ENCODE results near the gene HADHA.
A peak's percentile ranks its signal among the peaks of the same experiment; 100 is the strongest.

The HADHA gene

DNA sequence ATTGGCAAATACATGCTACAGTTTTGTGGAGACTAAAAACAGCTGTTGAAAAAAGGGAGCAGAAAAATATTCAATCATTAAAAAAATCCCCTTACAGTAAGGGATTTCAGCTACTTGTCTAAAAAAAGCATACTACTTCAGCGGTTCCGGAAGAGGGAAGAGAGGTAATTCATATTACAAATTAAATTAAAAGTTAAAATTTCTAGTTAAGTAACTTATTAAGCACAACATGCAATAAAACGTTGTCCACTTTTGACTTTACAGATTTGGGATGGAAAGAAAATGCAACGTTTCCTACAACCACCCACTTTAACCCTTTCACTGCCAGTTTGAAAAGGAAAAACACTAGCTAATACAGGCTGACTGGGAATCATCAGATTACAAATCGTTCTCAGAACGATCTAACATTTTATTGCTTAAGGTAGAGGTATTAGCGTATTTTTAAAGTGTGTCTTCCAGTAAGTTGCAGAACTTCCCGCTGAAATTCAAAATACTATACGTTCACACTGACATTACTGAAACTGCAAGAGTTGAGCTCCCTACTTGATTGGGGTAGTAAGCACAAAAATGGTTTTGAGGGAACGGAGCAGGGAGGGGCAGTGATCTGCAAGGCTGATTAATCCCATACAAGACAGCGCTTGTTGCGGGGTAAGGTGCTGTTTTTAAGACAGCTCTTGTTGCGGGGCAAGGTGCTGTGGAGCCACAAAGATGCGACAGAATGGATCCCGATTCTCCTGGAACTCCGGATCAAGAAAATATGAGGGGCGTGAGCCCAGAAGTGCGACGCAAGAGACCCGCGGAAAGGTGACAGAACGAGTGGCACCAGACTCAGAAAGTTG, 743 bp downstream of the HADHA start:
- no peak for DNase-seq

DNA sequence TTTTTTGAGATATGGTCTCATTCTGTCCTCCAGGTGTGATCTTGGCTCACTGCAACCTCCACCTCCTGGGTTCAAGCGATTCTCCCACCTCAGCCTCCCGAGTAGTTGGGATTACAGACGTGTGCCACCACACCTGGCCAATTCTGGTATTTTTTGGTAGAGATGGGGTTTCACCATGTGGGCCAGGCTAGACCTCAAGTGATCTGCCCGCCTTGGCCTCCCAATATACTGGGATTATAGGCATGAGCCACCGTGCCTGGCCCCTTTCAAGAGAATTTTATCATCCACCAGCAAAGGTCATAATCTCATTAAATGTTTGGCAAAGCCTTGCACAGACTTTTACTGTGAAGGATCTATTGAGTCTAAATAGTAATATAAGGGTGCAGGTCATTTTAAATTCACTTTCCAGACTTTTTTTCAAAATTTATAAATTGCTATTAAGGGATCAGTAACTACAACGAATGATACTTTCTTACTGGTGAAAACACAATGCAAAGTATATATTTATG, 2.5 kb downstream of the HADHA start:
- no peak for DNase-seq

DNA sequence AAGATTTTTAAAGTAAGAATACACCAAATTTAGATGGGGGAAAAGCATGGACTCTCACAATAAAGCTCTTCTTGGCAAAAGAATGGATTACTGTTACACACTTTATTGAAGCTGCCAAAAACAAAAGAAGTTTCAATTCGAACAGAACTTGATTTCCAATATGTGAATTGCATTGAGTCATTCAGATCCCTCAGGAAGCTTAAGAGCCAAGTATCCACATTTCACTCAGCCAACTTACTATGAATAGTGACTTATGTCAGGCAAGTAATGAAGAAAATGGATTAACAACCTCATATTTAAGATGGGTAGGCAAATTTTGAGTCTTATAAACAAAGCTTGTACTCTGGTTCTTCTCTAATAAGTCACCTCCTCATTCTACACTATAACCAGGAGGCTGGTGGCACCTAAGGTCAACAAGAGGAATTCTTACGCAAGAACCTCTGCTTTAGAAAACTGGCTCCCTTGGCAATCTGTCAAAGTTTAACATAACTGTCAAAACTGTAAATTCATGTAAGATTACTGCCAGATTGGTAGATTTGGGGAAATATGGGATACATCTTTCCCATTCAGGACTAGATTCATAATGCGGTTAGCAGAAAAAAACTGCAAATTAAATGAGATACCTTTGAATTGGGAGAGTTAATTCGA, 6.0 kb downstream of the HADHA start:
- no peak for DNase-seq

DNA sequence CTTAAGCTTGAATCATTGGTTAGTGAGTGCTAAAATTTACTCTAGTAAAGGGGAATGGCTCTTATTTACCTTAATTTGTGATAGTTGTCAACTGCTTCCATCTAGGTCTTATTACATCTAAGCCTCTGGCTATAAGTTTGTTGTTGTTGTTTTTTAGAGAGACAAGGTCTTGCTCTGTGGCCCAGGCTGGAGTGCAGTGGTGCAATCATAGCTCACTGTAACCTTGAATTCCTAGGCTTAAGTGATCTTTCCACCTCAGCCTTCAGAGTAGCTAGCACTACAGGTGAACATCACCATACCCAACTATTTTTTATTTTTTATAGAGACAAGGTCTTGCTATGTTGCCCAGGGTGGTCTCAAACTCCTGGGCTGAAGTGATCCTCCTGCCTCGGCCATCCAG, 6.6 kb downstream of the HADHA start:
- DNase-seq = no peak

DNA sequence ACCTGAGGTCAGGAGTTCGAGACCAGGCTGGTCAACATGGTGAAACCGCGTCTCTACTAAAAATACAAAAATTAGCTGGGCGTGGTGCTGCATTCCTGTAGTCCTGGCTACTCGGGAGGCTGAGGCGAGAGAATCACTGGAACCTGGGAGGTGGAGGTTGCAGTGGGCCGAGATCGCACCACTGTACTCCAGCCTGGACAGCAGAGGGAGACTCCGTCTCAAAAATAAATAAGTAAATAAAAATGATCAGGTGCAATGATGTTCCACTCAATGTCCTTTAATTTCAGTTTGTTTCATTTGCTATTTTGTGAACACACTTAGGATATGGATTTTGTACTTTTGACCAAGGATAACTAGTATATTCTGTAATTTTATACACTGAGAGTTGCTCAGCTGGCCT, 9.3 kb downstream of the HADHA start:
- no peak for DNase-seq

DNA sequence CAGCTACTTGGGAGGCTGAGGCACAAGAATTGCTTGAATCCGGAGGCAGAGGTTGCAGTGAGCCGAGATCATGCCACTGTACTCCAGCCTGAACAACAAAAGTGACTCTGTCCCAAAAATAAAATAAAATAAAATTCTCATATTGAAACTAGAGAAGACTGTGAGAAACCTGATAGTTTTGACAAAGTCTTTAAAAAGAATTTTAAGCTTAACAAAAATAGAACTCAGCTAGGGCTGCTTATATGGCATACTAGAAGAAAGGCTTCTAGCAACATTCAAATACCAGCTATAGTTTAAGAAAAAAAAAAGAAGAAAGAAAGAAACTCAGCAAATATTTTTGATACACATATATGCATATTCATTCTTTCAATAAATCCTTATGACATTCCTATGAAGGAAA, 13.6 kb downstream of the HADHA start:
- DNase-seq = no peak

DNA sequence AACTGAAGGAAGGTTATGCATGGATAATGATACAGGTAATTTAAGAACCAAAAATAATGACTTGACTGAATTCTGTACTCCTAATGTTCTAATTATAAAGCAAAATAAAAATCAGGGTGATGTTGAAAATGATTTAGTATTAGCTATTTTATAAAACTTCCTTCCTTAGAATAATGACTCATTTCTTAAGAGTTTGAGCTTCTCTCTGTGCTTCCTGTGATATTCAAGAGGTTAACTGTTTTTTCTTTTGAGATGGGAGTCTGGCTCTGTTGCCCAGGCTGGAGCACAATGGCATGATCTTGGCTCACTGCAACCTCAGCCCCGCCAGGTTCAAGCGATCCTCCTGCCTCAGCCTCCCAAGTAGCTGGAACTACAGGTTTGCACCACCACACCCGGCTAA, 14.8 kb downstream of the HADHA start:
- no peak for DNase-seq

DNA sequence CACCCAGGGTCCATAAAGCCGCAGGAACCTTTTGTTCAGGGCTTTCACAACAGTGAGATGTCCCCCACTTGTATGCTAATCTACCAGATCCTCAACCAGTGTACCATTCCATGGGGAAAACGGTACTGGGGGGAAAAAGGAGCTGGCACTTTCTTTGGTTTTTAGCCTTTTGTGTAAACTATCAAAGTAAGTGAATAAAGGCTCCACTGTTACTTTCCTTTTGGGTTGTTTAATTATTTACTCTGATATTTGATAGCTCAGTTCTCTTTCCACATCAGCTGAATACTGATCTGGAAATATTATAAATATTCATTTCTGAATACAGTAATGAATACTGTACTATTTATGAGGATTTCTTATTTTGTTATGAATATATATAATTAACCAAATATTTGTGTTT, 20.3 kb downstream of the HADHA start:
- DNase-seq = no peak

DNA sequence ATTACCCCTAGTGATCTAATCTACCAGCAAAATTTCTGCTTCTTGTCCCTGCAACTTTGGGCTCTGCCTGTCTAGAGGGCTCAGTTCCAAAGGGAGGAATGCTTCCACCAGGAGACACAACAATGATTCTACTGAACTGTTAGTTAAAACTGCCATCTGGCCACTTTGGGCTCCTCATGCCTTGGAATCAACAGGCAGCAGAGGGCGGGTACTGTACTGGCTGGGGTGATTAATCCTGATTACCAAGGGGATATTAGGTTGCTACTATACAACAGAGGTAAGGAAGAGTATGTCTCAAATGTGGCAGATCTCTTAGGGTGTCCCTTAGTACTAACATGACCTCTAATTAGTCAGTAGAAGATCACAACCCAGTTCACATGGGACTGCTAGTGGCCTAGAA, 21.4 kb downstream of the HADHA start:
- peak; percentile 38 for DNase-seq

DNA sequence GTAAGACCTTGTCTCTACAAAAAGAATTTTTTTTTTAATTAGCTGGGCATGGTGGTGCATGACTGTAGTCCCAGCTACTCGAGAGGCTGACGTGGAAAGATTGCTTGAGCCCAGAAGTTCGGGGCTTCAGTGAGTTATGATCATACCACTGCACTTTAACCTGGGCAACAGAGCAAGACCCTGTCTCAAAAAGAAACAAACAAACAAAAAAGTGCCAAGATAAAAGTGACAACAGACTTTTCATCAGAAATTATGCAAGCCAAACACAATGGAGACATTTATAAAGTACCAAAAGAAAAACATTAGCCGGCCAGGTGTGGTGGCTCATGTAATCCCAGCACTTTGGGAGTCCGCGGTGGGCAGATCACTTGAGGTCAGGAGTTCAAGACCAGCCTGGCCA, 26.7 kb downstream of the HADHA start:
- no peak for DNase-seq

DNA sequence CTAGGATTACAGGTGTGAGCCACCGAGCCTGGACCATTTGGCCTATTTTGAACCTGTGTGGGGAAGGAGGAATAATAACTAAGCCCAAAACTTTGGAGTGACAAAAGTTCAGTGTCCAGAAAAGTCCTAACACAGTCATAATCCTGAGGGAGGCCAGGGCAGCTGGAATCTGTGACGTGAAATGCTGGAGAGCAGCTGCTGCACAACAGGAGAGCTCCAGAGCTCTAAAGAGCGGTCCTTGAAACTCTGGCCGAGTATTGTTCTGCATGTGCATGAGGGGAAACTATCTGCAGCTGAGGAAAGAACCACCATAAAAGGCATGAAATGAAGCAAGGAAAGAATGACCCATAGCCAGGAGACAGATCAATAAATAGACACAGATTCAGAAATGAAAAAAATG, 27.8 kb downstream of the HADHA start:
- DNase-seq = no peak

DNA sequence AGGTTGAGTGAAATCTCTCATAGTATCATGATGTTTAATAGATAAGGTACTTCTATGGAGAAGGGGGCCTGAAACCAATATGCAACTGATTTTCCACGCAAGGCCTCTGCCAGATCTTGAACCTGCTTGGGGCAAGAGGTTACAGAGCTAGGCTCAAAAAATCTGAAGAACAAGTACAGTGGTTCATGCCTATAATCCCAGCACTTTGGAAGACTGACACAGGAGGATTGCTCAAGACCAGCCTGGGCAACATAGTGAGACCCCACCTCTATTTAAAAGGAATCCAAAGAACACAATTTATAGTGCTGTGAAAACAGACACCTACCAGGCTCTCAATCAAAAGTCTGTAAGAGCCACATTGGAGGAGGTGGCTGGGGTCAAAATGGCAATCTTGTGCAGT, 28.6 kb downstream of the HADHA start:
- DNase-seq = no peak

DNA sequence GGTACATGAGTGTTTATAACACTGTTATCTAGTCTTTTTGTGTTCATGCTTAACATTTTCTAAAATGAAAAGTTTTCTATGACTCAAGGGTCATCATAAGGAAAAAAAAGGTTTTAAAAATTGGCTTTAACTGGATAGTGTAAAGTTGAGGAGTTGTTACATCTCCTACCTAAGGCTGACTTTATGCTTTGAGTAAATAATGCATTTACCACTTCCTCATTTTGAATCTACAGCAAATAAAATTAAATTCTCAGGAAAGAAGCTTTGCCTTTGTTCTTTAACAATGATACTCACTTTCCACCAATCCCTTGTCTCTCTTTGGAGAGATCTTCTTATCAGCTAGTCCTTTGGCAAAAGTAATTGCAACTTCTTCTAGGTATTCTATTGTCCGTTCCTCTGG, 29.7 kb downstream of the HADHA start:
- DNase-seq = no peak

DNA sequence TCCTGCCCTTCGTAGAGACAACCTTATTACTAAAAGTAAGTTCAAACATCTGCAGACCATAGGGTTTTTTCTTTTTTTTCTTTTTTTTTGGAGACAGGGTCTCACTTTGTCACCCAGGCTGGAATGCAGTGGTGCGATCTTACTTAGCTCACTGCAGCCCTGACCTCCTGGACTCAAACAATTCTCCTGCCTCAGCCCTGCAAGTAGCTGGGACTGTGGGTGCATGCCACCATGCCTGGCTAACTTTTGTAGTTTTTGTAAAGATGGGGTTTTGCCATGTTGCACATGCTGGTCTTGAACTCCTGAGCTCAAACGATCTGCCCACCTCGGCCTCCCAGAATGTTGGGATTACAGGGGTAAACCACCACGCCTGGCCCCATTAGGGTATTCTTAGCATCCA, 32.4 kb downstream of the HADHA start:
- DNase-seq = no peak

DNA sequence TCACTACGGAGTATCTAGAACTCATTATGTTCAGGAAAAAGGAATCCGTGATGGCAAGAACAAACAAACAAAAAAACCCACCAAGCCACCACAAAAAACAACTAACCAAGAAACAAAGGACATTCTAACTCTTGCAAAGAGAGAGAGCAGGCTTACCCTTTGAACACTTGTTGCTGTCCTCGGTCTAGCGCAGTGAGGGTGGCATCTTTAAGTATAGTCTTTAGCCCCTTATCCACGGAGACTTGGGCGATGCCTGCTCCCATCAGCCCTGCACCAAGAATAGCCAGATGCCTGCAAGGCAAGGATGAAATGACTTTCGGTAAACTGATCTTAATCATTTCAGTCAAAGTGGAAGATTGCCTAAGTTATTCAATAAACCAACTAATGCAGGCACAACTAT, 40.5 kb downstream of the HADHA start:
- DNase-seq = no peak

DNA sequence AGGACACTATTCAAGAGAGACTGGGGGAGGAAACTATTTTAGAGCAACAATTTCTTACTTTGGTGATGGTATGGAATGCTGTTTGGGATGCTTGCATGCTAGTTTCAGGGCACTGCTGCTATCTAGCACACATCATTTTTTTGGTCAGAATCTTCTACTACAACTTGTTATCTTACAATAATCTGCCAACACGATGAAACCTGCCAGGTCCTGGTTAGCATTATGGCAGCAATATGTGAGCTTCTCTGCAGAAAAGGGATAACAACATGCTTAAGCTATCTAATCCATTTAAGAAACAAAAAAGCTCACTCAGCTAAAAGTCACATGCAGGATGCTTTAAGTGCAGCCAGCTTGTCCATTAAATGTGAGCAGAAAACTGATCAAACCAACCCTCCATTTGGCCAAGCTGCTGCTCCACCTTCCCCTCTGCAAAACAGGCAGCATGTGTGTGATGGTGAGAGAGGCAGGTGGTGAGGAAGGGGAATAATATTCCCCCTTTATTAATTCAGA, 41.4 kb downstream of the HADHA start:
- peak; percentile 32 for DNase-seq

DNA sequence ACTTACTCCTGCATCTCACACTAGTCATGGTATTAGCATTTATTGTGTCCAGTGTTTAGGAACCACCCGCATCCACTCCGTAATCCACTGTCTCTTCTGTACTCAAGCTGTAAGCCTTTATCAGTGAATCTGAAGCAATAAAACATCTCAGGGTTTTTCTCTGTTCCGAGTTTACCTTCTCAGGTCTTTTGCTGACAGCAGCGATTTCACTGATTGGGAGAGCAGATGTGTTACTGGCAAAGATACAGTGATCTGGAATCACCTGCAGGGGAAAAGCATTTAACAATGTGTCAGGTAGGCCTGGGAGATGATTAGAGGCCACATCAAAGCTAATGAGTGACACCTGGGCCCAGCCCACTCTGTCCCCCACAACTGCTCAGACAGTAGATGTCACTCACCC, 46.9 kb downstream of the HADHA start:
- no peak for DNase-seq

DNA sequence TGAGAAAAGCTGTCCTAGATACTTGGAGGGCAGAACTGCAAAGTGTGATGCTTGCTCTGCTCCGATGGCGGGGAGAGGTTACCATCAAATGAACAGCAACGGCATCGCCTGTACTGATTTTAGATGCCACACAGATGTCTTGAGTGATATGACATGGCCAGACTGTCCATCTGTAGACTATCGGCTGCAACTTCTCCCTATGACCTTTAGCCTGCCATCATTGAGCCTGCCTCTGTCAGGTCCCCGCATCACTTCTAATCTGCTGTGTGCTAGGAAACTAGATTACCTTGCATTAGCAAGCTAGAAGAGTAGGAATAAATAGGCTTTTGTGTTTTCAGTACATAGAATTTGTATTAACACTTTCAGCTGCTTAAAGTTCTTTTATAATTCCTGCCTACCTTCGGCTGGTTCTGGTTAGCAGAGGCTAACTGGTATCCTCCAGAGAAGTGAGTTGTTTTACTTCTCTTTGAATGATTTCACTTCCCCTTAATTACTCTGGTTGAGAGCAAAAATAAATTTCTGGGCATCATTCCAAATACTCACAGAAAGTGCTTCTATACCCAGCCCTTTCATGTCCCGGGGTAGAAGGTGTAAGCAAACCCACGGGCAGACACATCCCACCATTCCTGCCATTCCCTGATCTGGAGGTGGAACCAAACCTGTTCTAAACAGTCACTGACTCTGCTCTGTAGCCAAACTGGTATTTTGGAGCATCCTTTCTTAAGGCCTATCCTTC, 47.6 kb downstream of the HADHA start:
- DNase-seq = no peak

DNA sequence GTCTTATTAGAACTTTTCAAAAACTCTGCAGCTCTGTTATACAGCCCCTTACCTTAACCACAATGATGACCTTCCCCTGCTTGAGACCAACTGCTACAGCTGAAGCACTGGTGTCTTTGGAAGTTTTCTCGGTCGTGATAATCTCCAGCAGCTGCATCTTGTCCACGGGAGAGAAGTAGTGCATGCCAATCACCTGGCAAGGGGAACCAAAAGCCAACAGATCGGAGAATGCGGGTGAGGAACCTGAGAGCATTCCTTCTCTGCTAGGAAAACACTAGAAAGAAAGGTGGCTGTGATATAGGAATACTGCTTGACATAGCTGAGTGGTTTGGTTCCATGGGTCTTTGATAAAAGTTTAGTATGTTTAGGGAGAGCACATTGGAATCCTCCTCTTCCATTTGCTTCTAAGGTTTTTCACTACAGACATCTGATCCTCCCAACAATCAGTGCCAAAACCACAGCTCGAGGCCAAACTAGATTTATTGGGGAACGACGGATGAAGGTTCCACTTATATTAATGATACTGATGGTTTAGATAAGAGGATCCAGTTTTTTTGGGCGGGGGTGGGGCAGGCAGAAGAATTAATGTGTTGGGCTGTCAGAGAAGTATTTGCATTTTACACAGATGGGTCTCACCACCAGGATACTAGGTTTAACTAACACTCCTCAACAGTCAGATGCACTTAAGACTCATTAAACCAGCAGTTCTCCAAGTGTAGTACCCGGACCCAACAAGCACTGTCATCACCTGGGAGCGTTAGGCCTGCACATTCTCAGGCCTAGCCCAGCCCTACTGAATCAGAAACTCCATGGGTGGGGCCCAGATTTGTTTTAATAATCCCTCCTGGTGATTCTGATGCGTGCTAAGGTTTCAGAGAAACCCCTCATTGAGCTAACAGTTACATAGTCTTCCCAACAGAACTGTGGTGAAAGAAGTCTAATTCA, 49.1 kb downstream of the HADHA start:
- no peak for DNase-seq

DNA sequence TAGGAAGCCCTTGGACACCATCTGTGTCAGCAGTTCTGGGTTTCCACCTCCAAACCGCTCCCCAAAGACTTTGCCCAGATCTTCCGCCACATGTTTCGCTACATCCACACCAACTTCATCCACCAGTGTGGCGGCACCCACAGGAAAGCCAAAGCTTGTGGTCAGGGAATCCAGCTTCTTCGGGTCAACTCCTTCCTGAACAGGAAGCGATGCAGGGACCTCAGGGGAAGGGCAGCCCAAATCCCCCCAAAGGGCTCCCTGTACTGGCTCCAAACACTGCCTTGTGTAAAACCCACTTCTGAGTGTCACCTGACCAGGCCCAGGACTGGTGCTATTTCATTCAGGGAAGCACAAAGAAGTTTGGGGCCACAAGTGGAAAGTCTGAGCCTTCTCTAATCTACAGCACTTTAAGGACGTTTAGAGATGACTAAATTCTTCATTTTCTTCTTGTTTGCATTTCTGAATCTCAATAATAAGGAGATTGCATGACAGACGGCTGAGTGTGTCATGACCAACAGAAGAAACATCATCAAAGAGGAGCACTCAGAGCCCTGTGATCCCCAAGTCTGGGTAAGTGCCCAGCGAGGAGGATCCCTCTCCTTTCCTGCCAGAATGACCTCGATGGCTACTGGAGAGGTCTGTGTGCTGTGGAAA, 50.7 kb downstream of the HADHA start:
- no peak for DNase-seq

DNA sequence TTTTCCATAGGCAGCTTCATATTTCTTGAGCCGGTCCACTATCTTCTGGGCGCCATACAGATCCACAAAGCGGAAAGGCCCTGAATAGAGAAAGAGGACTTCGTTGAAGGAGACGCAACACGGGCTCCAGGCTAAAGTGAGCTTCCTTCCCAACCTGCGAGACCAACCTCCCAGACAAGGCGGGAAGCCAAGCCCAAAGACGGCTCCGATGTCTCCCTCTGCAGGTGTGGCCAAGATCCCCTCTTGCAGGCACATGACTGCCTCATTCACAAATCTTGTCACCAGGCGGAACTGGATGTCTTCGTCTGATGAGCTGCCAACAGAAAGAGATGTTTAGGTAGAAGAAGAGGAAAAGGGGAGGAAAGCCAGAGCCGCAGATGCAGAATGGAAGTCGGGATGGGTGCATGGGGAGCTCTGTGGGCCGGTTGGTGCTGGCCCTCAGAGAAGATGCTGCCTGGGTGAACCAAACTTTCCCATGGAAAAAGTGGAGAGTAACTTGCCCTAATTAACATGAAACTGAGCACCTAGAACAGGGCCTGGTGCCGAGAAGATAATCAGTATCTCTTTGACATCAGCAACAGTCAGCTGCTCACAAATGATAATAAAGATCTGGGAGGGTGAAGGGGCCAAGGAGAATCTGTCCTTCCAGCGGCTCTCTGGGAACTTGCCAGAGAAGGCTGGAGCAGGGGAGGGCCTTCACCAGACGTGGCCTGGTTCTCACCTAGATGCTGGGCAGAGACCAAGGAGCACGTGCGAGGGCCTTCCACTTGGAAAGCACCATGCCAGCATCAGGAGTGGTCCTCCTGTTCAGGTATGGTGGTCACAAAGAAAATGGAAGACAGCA, 52.9 kb downstream of the HADHA start:
- DNase-seq = no peak
